ENCODE results near the gene GJA3.

GJA3 gene

DNA sequence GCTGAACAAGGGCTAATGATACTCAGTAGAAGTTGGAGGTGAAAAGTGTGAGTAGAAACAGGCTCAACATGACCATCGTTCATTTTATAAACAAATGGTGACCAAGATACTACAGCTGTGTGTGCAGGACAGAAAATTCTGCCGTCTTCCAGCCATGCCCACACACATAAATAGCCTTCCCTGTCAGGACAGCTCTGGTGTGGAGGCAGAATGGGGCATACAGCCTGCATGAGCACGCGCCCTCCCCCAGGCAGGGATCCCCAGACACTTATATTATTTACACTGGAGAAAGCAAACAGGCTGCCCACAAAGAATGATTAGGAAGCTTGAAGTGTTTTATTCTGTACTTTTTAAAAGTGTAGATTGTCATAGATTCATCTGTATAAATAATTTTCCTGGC is 20.4 kb downstream of the GJA3 start:
- no peak overlapping the region for H3K4me3 ChIP-seq (ENCODE audit: low read depth, low read length)
- DNase-seq (ENCODE audit: low read depth), result no peak
- TF ChIP-seq, protein P1, sequence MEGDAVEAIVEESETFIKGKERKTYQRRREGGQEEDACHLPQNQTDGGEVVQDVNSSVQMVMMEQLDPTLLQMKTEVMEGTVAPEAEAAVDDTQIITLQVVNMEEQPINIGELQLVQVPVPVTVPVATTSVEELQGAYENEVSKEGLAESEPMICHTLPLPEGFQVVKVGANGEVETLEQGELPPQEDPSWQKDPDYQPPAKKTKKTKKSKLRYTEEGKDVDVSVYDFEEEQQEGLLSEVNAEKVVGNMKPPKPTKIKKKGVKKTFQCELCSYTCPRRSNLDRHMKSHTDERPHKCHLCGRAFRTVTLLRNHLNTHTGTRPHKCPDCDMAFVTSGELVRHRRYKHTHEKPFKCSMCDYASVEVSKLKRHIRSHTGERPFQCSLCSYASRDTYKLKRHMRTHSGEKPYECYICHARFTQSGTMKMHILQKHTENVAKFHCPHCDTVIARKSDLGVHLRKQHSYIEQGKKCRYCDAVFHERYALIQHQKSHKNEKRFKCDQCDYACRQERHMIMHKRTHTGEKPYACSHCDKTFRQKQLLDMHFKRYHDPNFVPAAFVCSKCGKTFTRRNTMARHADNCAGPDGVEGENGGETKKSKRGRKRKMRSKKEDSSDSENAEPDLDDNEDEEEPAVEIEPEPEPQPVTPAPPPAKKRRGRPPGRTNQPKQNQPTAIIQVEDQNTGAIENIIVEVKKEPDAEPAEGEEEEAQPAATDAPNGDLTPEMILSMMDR (IDR thresholded peaks at IDR 0.05; ENCODE audit: low read depth, low read length, missing control alignments), result no peak
- in situ Hi-C loops (cut with HindIII; ENCODE audit: low sequenced_read_pairs), result no loop called here

- TF ChIP-seq, protein P1 (IDR thresholded peaks at IDR 0.05; ENCODE audit: low read depth, low read length, missing control alignments), result no peak
- H3K4me3 ChIP-seq (ENCODE audit: low read depth, low read length), result no peak overlapping the region
- in situ Hi-C loops (cut with HindIII; ENCODE audit: low sequenced_read_pairs), result loop anchor here (5.0 kb wide), 1 partner anchor 66 kb away; no protein-coding TSS in a partner anchor
- no peak for DNase-seq (ENCODE audit: low read depth)
These were observed 23.0 kb downstream of the GJA3 start for GRCh38 chr13:20137875-20138274.

DNA sequence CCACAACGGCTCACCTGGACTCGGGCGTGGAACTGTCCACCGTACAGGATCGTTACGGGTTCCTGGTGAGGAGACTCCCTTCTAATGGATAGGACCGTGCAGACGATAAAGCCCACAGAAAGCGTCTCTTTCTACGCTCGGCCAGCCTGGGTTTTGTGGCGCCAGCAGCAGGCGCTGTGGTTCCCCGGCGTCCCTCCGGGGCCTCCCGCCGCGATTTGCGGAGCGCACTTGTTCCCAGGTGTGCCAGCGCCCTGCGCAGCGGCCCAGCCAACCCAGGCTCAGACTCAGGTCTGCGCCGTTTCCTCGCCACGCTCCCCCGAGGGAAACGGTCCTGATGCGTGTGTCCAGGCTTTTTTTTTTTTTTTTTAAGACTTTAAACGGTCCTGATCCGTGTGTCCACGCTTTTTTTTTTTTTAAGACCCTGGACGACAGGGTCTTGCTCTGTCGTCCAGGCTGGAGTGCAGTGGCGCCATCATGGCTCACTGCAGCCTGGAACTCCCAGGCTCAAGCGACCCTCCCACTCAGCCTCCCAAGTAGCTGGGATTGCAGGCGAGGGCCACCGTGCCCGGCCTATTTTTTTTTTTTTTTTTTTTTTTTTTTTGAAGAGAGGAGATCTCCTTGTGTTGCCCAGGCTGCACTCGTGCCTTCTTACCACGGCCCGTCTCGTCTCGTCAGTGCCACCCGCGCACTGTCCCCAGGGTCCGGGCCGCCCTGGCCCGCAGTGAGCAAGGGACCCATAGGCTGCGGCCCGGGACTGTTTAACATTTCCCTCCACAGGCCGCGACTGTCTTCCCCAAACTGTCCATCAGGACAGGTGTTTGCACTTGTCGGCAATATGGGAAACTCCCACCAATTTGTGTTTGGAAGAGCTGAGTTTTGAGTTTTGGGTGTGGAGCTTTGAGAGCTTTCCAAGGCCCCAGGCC is 23.8 kb downstream of the GJA3 start:
- H3K4me3 ChIP-seq (ENCODE audit: low read depth, low read length), result no peak overlapping the region
- TF ChIP-seq, protein P1 (IDR thresholded peaks at IDR 0.05; ENCODE audit: low read depth, low read length, missing control alignments), result peak; percentile 32
- DNase-seq (ENCODE audit: low read depth), result no peak
- in situ Hi-C loops (cut with HindIII; ENCODE audit: low sequenced_read_pairs), result loop anchor here (5.0 kb wide), 1 partner anchor 65 kb away; no protein-coding TSS in a partner anchor

DNA sequence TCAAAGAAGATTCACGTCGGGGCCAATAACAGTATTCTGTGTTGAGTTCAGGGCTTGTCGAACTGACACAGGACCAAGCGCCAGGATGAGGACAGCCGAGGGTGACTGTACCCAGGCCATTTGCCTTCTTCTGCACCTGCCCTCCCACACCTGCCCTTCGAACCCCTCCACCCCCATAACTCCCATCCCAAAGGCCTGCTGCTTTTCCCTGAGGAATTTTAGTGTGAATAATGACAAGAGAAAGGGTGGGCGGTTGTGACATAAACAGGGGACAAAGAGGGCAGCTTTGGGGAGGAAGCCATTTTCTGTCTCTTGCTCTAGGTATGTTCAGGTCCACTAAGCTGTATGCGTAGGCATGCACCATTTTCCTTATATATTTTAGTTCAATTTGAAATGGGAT is 26.1 kb downstream of the GJA3 start:
- in situ Hi-C loops (cut with HindIII; ENCODE audit: low sequenced_read_pairs), result loop anchor here (5.0 kb wide), 1 partner anchor 62 kb away; no protein-coding TSS in a partner anchor
- TF ChIP-seq, protein P1 (IDR thresholded peaks at IDR 0.05; ENCODE audit: low read depth, low read length, missing control alignments), result no peak
- H3K4me3 ChIP-seq (ENCODE audit: low read depth, low read length), result no peak overlapping the region
- DNase-seq (ENCODE audit: low read depth), result no peak

DNA sequence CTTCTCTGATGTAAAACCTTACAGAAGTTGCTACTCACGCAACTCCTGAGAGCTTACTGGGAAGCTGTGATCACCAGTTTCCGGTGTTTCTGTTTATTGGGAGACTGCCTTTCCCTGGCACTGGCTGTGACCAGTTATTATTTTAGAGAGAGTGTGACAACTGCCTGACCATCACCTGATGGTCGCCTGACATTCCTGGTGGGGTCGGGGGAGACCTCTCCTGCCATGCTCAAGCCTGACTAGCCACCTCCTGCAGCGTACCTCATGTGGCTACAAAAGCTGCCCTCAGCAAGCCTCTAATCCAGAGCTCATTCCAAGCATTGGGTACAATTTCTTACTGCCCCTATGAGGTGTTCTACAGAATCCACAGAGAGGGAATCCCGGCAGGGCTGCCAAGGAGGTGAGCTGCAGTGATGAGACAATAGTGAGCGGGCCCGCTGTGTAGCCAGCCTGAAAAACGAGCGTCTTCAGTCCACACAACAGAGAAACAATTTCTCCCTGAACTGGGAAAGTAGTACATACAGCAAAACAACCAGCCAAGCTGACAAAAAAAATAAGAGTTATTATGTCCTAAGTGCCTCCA is 28.7 kb downstream of the GJA3 start:
- H3K4me3 ChIP-seq (ENCODE audit: low read depth, low read length), result no peak overlapping the region
- TF ChIP-seq, protein P1 (IDR thresholded peaks at IDR 0.05; ENCODE audit: low read depth, low read length, missing control alignments), result no peak
- DNase-seq (ENCODE audit: low read depth), result no peak
- in situ Hi-C loops (cut with HindIII; ENCODE audit: low sequenced_read_pairs), result no loop called here

GRCh38 chr13:20131057-20131832 is 29.6 kb downstream of the GJA3 start:
- in situ Hi-C loops (cut with HindIII; ENCODE audit: low sequenced_read_pairs), result no loop called here
- TF ChIP-seq, protein P1 (IDR thresholded peaks at IDR 0.05; ENCODE audit: low read depth, low read length, missing control alignments), result no peak

More at GRCh38 chr13:20131057-20131832, 29.6 kb downstream of the GJA3 start:
- H3K4me3 ChIP-seq (ENCODE audit: low read depth, low read length), result no peak overlapping the region
- no peak for DNase-seq (ENCODE audit: low read depth)

Data from astrocyte of the cerebellum (primary cell).